Measurements from ENCODE around the gene COL4A1. TPM values are rescaled to one million over a fixed set of nuclear protein-coding genes. Genes with fewer than 3 reads are reported as not detected.

COL4A1 gene
- polyA plus RNA-seq, 6 donors from 2014 or later = not detected

- H3K4me1 Mint-ChIP-seq = no peaks in the 10 kb centered on the region
- no peak for DNase-seq
- ATAC-seq (ENCODE audit: low read depth in 2 of 2) = no peak
- H3K9me3 Mint-ChIP-seq = no peaks in the 10 kb centered on the region
- H3K27me3 Mint-ChIP-seq = peaks cover 0 to 7% (median 5%) of the 10 kb centered on the region in 3 donors
- H3K27ac Mint-ChIP-seq = no peak overlapping the region
- H3K4me3 Mint-ChIP-seq = no peak overlapping the region
- no peaks in the 10 kb centered on the region for H3K36me3 Mint-ChIP-seq
Observed at GRCh38 chr13:110162866-110163658, 143.9 kb downstream of the COL4A1 start.

- peaks cover 0 to 7% (median 4%) of the 10 kb centered on the region in 3 donors for H3K27me3 Mint-ChIP-seq
- no peaks in the 10 kb centered on the region for H3K9me3 Mint-ChIP-seq
- H3K36me3 Mint-ChIP-seq = no peaks in the 10 kb centered on the region
- ATAC-seq (ENCODE audit: low read depth in 2 of 2) (no peak), DNase-seq (no peak)
- no peaks in the 10 kb centered on the region for H3K4me1 Mint-ChIP-seq
- no peak overlapping the region for H3K4me3 Mint-ChIP-seq
- peak overlapping the region in 1 of 6 donors; percentile 67 for H3K27ac Mint-ChIP-seq
Observed at GRCh38 chr13:110162053-110162452, 144.9 kb downstream of the COL4A1 start.

GRCh38 chr13:110161112-110161882 is 145.7 kb downstream of the COL4A1 start:
- H3K9me3 Mint-ChIP-seq = no peaks in the 10 kb centered on the region
- H3K36me3 Mint-ChIP-seq = no peaks in the 10 kb centered on the region
- DNase-seq (no peak), ATAC-seq (ENCODE audit: low read depth in 2 of 2) (no peak)
- H3K4me1 Mint-ChIP-seq = no peaks in the 10 kb centered on the region
- H3K4me3 Mint-ChIP-seq = no peak overlapping the region
- no peak overlapping the region for H3K27ac Mint-ChIP-seq
- peaks cover 0 to 7% (median 4%) of the 10 kb centered on the region in 3 donors for H3K27me3 Mint-ChIP-seq

- ATAC-seq (ENCODE audit: low read depth in 2 of 2) = no peak
- no peaks in the 10 kb centered on the region for H3K27me3 Mint-ChIP-seq
- no peak for DNase-seq
- H3K27ac Mint-ChIP-seq = no peak overlapping the region
- no peaks in the 10 kb centered on the region for H3K36me3 Mint-ChIP-seq
- no peaks in the 10 kb centered on the region for H3K4me1 Mint-ChIP-seq
- peak overlapping the region in 1 of 8 donors; percentile 12 for H3K4me3 Mint-ChIP-seq
- peaks cover 0 to 3% (median 0%) of the 10 kb centered on the region in 7 donors for H3K9me3 Mint-ChIP-seq
Observed at GRCh38 chr13:110158226-110158625, 148.7 kb downstream of the COL4A1 start.

- H3K36me3 Mint-ChIP-seq = no peaks in the 10 kb centered on the region
- no peaks in the 10 kb centered on the region for H3K27me3 Mint-ChIP-seq
- no peaks in the 10 kb centered on the region for H3K4me1 Mint-ChIP-seq
- H3K9me3 Mint-ChIP-seq = peaks cover 0 to 3% (median 0%) of the 10 kb centered on the region in 7 donors
- no peak overlapping the region for H3K4me3 Mint-ChIP-seq
- H3K27ac Mint-ChIP-seq = no peak overlapping the region
- no peak for ATAC-seq (ENCODE audit: low read depth in 2 of 2)
- DNase-seq = no peak
Observed at GRCh38 chr13:110157718-110158117, 149.2 kb downstream of the COL4A1 start.

GRCh38 chr13:110156301-110157049 is 150.5 kb downstream of the COL4A1 start:
- Mint-ChIP-seq H3K36me3 (no peaks in the 10 kb centered on the region), H3K27ac (no peak overlapping the region), H3K9me3 (peaks cover 0 to 3% (median 0%) of the 10 kb centered on the region in 7 donors), H3K27me3 (no peaks in the 10 kb centered on the region), H3K4me3 (no peak overlapping the region), H3K4me1 (no peaks in the 10 kb centered on the region)
- DNase-seq (no peak), ATAC-seq (ENCODE audit: low read depth in 2 of 2) (no peak)

GRCh38 chr13:110155072-110155471 is 151.9 kb downstream of the COL4A1 start:
- Mint-ChIP-seq H3K4me3 (no peak overlapping the region), H3K9me3 (peaks cover 0 to 3% (median 0%) of the 10 kb centered on the region in 7 donors), H3K36me3 (no peaks in the 10 kb centered on the region), H3K27me3 (no peaks in the 10 kb centered on the region), H3K4me1 (no peaks in the 10 kb centered on the region), H3K27ac (no peak overlapping the region)
- DNase-seq = no peak
- ATAC-seq (ENCODE audit: low read depth in 2 of 2) = no peak

GRCh38 chr13:110154410-110154933 is 152.5 kb downstream of the COL4A1 start:
- H3K36me3 Mint-ChIP-seq = no peaks in the 10 kb centered on the region
- no peak overlapping the region for H3K27ac Mint-ChIP-seq
- no peaks in the 10 kb centered on the region for H3K27me3 Mint-ChIP-seq
- peaks cover 0 to 3% (median 0%) of the 10 kb centered on the region in 7 donors for H3K9me3 Mint-ChIP-seq
- ATAC-seq (ENCODE audit: low read depth in 2 of 2) = no peak
- DNase-seq = no peak
- H3K4me3 Mint-ChIP-seq = no peak overlapping the region
- H3K4me1 Mint-ChIP-seq = no peaks in the 10 kb centered on the region

- no peaks in the 10 kb centered on the region for H3K27me3 Mint-ChIP-seq
- no peak overlapping the region for H3K4me3 Mint-ChIP-seq
- H3K9me3 Mint-ChIP-seq = peaks cover 0 to 3% (median 0%) of the 10 kb centered on the region in 7 donors
- ATAC-seq (ENCODE audit: low read depth in 2 of 2) (no peak), DNase-seq (no peak)
- no peaks in the 10 kb centered on the region for H3K36me3 Mint-ChIP-seq
- no peaks in the 10 kb centered on the region for H3K4me1 Mint-ChIP-seq
- H3K27ac Mint-ChIP-seq = no peak overlapping the region
Observed at GRCh38 chr13:110152351-110152750, 154.6 kb downstream of the COL4A1 start.

- no peaks in the 10 kb centered on the region for H3K36me3 Mint-ChIP-seq
- no peaks in the 10 kb centered on the region for H3K27me3 Mint-ChIP-seq
- H3K27ac Mint-ChIP-seq = no peak overlapping the region
- no peak for ATAC-seq (ENCODE audit: low read depth in 2 of 2)
- H3K9me3 Mint-ChIP-seq = peaks cover 0 to 3% (median 0%) of the 10 kb centered on the region in 7 donors
- DNase-seq = no peak
- no peaks in the 10 kb centered on the region for H3K4me1 Mint-ChIP-seq
- H3K4me3 Mint-ChIP-seq = no peak overlapping the region
Observed at GRCh38 chr13:110151462-110151861, 155.5 kb downstream of the COL4A1 start.

GRCh38 chr13:110150384-110151101 is 156.4 kb downstream of the COL4A1 start:
- no peak overlapping the region for H3K4me3 Mint-ChIP-seq
- DNase-seq (no peak), ATAC-seq (ENCODE audit: low read depth in 2 of 2) (no peak)
- peaks cover 0 to 3% (median 0%) of the 10 kb centered on the region in 7 donors for H3K9me3 Mint-ChIP-seq
- H3K27me3 Mint-ChIP-seq = no peaks in the 10 kb centered on the region
- H3K36me3 Mint-ChIP-seq = no peaks in the 10 kb centered on the region
- H3K4me1 Mint-ChIP-seq = no peaks in the 10 kb centered on the region
- no peak overlapping the region for H3K27ac Mint-ChIP-seq

GRCh38 chr13:110149036-110149435 is 157.9 kb downstream of the COL4A1 start:
- Mint-ChIP-seq H3K27me3 (no peaks in the 10 kb centered on the region), H3K4me1 (no peaks in the 10 kb centered on the region), H3K27ac (no peak overlapping the region), H3K4me3 (no peak overlapping the region), H3K9me3 (peaks cover 0 to 4% (median 0%) of the 10 kb centered on the region in 7 donors), H3K36me3 (no peaks in the 10 kb centered on the region)
- DNase-seq (no peak), ATAC-seq (ENCODE audit: low read depth in 2 of 2) (no peak)

GRCh38 chr13:110140099-110140498 is 166.9 kb downstream of the COL4A1 start:
- H3K36me3 Mint-ChIP-seq = peaks cover 6 to 12% of the 10 kb centered on the region in 2 donors
- no peak for DNase-seq
- H3K9me3 Mint-ChIP-seq = peaks cover 0 to 29% (median 13%) of the 10 kb centered on the region in 7 donors
- H3K4me3 Mint-ChIP-seq = no peak overlapping the region
- no peak overlapping the region for H3K27ac Mint-ChIP-seq
- H3K27me3 Mint-ChIP-seq = peaks cover 4 to 51% (median 46%) of the 10 kb centered on the region in 3 donors
- no peak for ATAC-seq (ENCODE audit: low read depth in 2 of 2)
- H3K4me1 Mint-ChIP-seq = peaks cover 4 to 12% (median 10%) of the 10 kb centered on the region in 3 donors

Measured in naive B cell (primary cell).